GM19438 (cell line): Measurements from ENCODE around the gene SPATA32.

Experiments used
- ATAC-seq: cut with Tn5 transposase; IDR thresholded peaks from one replicate; pipeline ENCODE4 v1.9.1; 2021; ENCODE audit warnings: low read depth; ENCODE audit not compliant: unreplicated experiment

SPATA32 gene

GRCh38 chr17:45220079-45220478 is 41.8 kb downstream of the SPATA32 start:
- ATAC-seq: no peak

DNA sequence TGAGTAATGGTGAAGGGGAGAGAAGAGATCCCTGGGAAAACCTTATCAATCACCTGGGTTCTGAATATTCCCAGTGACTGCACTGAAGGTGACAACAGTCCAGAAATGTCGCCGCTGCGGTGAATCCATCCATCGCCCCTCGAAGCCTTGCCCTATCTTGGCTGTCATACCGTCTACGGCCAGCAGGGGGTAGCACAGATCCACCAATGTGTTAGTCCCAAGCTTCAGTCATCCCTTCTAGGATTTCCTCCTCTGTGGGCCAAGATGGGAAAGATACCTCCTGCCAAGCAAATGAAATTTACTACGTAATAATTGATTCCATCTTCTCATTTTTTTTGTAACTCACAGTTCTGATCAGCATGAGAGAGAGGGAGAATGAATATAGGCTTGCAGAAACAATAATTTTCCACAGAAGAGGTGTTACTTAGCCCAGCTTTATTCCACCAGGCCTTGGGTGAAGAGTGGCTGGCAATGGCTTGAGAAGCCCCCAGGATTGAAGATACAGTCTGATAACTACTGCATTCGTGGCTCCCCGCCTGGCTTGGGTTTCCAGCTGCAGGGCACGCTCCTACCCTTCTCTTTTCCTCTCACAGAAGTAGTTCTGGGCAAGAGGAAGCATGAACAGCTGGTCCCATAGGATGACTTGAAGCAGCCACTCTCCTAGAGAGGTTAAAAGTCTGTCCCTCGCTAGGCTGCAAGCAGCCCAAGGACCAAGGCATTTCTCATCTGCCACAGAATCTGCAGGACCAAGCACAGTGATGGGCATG is 42.8 kb downstream of the SPATA32 start:
- ATAC-seq: no peak
